Activated CD4-positive, alpha-beta T cell treated with anti-CD3 and anti-CD28 coated beads, Interleukin-2, amount 50 U/mL, for 24 hours (primary cell): ENCODE measurements around the gene SNX30.

Experiments
- DNase-seq, 2 donors: peaks; one replicate each; pipeline ENCODE4 v3.0.0-alpha.2; 2020; ENCODE audit warnings: low read depth in 1 of 2, low spot score in 1 of 2

The SNX30 gene

GRCh38 chr9:112819635-112820496 lies 69.3 kb downstream of the SNX30 start:
- no peak for DNase-seq

- no peak for DNase-seq
These were observed 70.3 kb downstream of the SNX30 start for GRCh38 chr9:112820881-112821280.

GRCh38 chr9:112822618-112823017 lies 72.1 kb downstream of the SNX30 start:
- DNase-seq: no peak

GRCh38 chr9:112823257-112823656 lies 72.7 kb downstream of the SNX30 start:
- no peak for DNase-seq

GRCh38 chr9:112831281-112831851 lies 80.8 kb downstream of the SNX30 start:
- DNase-seq: no peak

GRCh38 chr9:112831969-112832368 lies 81.4 kb downstream of the SNX30 start:
- no peak for DNase-seq

- DNase-seq: no peak
These were observed 82.5 kb downstream of the SNX30 start for GRCh38 chr9:112833081-112833480.

- DNase-seq: no peak
These were observed 85.8 kb downstream of the SNX30 start for GRCh38 chr9:112836394-112836793.

- DNase-seq: no peak
These were observed 87.8 kb downstream of the SNX30 start for GRCh38 chr9:112838342-112838741.

GRCh38 chr9:112839331-112839730 lies 88.8 kb downstream of the SNX30 start:
- DNase-seq: no peak

- no peak for DNase-seq
These were observed 90.7 kb downstream of the SNX30 start for GRCh38 chr9:112841261-112841660.

- DNase-seq: no peak
These were observed 92.0 kb downstream of the SNX30 start for GRCh38 chr9:112842555-112842954.

- DNase-seq: peak; percentile 56 to 74
These were observed 94.4 kb downstream of the SNX30 start for GRCh38 chr9:112844771-112845542.

- no peak for DNase-seq
These were observed 96.2 kb downstream of the SNX30 start for GRCh38 chr9:112846528-112847488.

- no peak for DNase-seq
These were observed 98.0 kb downstream of the SNX30 start for GRCh38 chr9:112848316-112849151.

GRCh38 chr9:112849363-112849922 lies 98.9 kb downstream of the SNX30 start:
- peak in 1 of 2 donors; percentile 4 for DNase-seq

GRCh38 chr9:112850840-112851239 lies 100.3 kb downstream of the SNX30 start:
- DNase-seq: no peak

GRCh38 chr9:112852741-112853504 lies 102.4 kb downstream of the SNX30 start:
- DNase-seq: no peak
